GM23248 (cell line): ENCODE results near the gene IGFL1.

ENCODE experiments used
- EZH2 ChIP-seq: fragments of 200-600 bp; sonication (generic); IDR thresholded peaks from 2 replicates; pipeline ENCODE4 v1.6.1; 2018; ENCODE audit warnings: antibody characterized with exemption, mild to moderate bottlenecking; ENCODE audit not compliant: insufficient read depth, poor library complexity, severe bottlenecking
- EZH2phosphoT487 ChIP-seq: fragments of 200-600 bp; sonication (generic); IDR thresholded peaks from 2 replicates; pipeline ENCODE4 v1.6.1; 2018; ENCODE audit warnings: antibody characterized with exemption, moderate library complexity, mild to moderate bottlenecking, low read depth; ENCODE audit not compliant: insufficient read depth

DNA sequence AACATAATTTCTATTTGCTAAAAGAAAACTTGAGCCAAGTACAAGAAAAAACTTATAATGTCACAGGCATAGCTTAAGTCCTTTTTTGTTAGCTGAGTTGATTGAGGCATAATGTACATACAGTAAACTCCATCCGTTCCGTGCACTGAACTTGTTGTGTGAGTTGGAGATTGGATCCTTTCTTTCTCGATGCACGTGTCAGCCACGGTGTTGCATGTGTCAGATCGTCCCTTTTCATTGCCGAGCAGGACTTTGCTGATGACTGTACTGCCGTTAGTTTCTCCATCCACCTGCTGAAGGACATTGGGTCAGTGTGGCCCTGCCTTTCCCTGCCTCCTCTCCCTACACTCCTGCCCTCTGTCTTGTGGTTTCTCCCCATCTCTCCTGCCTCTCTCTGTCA lies 47.1 kb upstream of the IGFL1 start:
- TF ChIP-seq EZH2 (no peak), EZH2phosphoT487 (no peak)
